ENCODE results near the gene TRIOBP.

Gene TRIOBP

GRCh38 chr22:37811867-37812266 lies 115.0 kb downstream of the TRIOBP start:
- peaks cover 6% of the 10 kb centered on the region for H3K36me3 Mint-ChIP-seq (ENCODE audit: low read depth)
- H3K4me1 Mint-ChIP-seq = peaks cover 20% of the 10 kb centered on the region
- H3K9me3 Mint-ChIP-seq = no peaks in the 10 kb centered on the region
- H3K27ac Mint-ChIP-seq = no peak overlapping the region
- no peak overlapping the region for H3K4me3 Mint-ChIP-seq
- H3K27me3 Mint-ChIP-seq (ENCODE audit: low read depth, poor library complexity) = peaks cover 3% of the 10 kb centered on the region
- TF ChIP-seq, protein P1, sequence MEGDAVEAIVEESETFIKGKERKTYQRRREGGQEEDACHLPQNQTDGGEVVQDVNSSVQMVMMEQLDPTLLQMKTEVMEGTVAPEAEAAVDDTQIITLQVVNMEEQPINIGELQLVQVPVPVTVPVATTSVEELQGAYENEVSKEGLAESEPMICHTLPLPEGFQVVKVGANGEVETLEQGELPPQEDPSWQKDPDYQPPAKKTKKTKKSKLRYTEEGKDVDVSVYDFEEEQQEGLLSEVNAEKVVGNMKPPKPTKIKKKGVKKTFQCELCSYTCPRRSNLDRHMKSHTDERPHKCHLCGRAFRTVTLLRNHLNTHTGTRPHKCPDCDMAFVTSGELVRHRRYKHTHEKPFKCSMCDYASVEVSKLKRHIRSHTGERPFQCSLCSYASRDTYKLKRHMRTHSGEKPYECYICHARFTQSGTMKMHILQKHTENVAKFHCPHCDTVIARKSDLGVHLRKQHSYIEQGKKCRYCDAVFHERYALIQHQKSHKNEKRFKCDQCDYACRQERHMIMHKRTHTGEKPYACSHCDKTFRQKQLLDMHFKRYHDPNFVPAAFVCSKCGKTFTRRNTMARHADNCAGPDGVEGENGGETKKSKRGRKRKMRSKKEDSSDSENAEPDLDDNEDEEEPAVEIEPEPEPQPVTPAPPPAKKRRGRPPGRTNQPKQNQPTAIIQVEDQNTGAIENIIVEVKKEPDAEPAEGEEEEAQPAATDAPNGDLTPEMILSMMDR (IDR thresholded peaks at IDR 0.05) = no peak
- DNase-seq = no peak

DNA sequence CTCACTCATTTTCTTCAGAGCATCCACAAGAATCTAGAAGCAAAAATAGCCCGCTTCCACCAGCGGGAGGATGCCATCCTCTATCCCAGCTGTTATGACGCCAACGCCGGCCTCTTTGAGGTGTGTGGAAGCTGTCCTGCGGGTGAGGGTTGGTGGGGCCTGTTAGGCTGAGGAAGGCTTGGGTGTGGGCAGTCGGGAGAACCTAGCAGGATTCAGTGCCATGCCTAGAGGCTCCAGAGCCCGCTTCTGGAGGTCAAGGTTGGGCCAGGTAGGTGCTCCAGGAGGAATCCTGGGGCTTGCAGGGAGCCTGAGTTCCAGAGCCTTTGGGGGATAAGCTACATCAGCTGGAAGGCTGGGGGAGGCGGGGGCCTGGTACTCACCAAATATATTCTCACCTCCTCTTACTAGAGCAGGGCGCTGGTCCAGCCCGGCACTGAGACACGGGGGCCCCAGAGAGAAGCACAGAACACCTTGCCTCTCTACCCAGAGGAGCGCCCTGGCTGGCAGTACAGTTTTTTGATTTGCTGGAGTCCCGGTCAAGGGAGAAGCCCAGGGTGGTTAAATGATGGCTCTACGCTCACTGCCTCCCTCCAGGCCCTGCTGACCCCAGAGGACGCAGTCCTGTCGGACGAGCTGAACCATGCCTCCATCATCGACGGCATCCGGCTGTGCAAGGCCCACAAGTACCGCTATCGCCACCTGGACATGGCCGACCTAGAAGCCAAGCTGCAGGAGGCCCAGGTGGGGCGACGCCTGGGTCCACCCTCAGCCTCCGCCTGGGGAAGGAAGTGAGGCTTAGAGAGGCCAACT lies 116.2 kb downstream of the TRIOBP start:
- TF ChIP-seq, protein P1 (IDR thresholded peaks at IDR 0.05) = no peak
- peaks cover 7% of the 10 kb centered on the region for H3K27me3 Mint-ChIP-seq (ENCODE audit: low read depth, poor library complexity)
- H3K27ac Mint-ChIP-seq = no peak overlapping the region
- H3K4me3 Mint-ChIP-seq = no peak overlapping the region
- H3K9me3 Mint-ChIP-seq = no peaks in the 10 kb centered on the region
- H3K36me3 Mint-ChIP-seq (ENCODE audit: low read depth) = peaks cover 10% of the 10 kb centered on the region
- peaks cover 28% of the 10 kb centered on the region for H3K4me1 Mint-ChIP-seq
- no peak for DNase-seq

GRCh38 chr22:37815593-37815992 lies 118.7 kb downstream of the TRIOBP start:
- TF ChIP-seq, protein P1 (IDR thresholded peaks at IDR 0.05) = no peak
- H3K9me3 Mint-ChIP-seq = no peaks in the 10 kb centered on the region
- peaks cover 4% of the 10 kb centered on the region for H3K36me3 Mint-ChIP-seq (ENCODE audit: low read depth)
- no peak overlapping the region for H3K4me3 Mint-ChIP-seq
- H3K27ac Mint-ChIP-seq = no peak overlapping the region
- H3K27me3 Mint-ChIP-seq (ENCODE audit: low read depth, poor library complexity) = peaks cover 25% of the 10 kb centered on the region
- H3K4me1 Mint-ChIP-seq = peaks cover 17% of the 10 kb centered on the region
- no peak for DNase-seq

DNA sequence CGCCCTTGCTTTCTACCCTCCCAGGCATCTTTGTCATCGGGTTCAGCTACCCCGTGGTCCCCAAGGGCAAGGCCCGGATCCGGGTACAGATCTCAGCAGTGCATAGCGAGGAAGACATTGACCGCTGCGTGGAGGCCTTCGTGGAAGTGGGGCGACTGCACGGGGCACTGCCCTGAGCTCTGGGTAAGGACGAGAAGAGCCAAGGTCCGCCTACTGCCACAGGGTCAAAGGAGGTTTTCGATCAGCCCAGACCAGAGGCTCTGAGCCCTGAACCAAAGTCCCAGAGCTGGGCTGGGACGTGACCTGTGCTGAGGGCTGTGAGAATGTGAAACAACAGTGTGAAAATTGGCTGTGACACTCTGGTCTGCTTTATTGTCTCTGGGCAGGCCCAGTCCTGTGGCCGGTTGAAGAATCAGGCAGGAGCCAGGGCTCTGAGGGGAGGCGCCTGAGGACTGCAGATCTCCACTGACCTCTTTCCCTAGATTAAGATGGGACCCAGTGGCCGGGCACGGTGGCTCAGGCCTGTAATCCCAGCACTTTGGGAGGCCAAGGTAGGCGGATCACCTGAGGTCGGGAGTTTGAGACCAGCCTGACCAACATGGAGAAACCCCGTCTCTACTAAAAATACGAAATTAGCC lies 119.8 kb downstream of the TRIOBP start:
- TF ChIP-seq, protein P1 (IDR thresholded peaks at IDR 0.05) = no peak
- no peak overlapping the region for H3K27ac Mint-ChIP-seq
- H3K4me3 Mint-ChIP-seq = no peak overlapping the region
- H3K27me3 Mint-ChIP-seq (ENCODE audit: low read depth, poor library complexity) = peaks cover 35% of the 10 kb centered on the region
- peaks cover 4% of the 10 kb centered on the region for H3K36me3 Mint-ChIP-seq (ENCODE audit: low read depth)
- no peaks in the 10 kb centered on the region for H3K9me3 Mint-ChIP-seq
- DNase-seq = no peak
- peaks cover 19% of the 10 kb centered on the region for H3K4me1 Mint-ChIP-seq

DNA sequence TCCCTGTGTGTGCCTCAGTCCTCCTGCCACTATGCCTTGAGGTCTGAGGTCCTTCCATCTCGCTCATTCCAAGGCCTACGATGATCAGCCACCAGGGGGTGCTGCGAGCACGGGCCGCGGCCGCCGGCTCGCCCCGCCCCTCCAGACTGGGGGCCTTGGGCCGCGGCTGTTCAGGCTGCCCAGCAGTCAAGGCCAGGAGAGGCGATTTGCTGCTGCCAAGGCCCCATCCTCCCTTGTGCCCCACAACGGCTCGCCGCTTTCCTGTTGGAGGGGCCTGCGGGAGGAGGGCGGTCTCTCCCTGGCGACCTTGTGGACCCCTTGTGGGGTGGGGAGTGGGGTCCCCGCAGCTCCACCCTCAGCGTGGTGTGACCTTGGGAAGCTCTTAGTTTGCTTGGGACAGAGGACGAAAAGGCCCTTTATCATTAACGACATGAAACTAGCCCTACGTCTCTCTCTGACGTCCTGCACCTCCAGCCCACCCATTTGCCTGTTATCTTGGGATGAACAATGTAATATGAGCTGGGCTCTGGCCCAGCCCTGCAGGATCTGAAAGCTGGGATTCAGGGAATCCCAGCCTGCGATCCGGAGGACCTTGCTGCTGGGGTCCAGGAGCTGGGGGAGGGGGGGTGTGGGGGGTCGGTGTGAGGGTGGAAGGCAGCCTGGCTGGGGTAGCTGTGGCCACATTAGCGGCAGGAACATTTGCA lies 121.0 kb downstream of the TRIOBP start:
- Mint-ChIP-seq H3K36me3 (ENCODE audit: low read depth) (peaks cover 4% of the 10 kb centered on the region), H3K4me1 (peaks cover 31% of the 10 kb centered on the region), H3K27ac (peak overlapping the region; percentile 85), H3K27me3 (ENCODE audit: low read depth, poor library complexity) (peaks cover 47% of the 10 kb centered on the region), H3K4me3 (peak overlapping the region; percentile 67), H3K9me3 (no peaks in the 10 kb centered on the region)
- peak; percentile 95 for DNase-seq
- TF ChIP-seq, protein P1 (IDR thresholded peaks at IDR 0.05) = peak; percentile 93

Measured in nephron progenitor cell (in vitro differentiated cells).